ENCODE results near the gene UMODL1.

DNA sequence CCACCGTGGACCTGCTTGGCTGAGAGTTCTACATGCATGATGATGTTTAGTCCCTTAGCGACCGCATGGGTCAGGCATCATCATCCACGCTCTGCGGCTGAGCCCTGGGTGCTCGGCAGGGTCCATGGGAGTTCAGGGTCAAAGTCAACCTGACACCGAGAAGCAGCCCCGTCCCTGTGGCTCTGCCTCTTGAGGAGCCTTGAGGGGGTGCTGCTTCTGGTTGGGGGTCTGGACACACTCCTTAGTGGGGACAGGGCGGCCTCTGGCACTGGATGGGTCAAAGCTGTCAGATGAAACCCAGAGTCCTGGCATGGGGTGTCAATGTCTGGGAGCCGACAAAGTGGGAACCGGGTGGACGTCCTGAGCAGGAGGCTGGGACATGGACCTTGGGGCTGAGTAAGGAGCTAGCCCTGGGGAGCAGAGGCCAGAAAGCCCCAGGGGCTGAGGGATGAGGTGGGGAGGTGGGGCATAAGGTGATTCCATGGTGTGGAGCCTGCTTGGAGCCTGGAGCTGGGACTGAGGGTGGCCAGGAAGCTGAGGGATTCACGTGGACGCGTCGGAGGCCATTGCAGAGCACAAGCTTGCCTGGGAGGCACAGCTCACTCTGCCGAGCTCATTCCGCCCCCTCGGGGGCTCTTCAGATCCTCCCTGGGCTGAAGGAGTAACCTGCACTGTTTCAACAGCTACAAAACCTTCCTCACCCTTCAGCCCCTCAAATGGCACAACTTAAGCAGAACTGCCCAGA, 53.9 kb downstream of the UMODL1 start:
- TF ChIP-seq, protein P1, sequence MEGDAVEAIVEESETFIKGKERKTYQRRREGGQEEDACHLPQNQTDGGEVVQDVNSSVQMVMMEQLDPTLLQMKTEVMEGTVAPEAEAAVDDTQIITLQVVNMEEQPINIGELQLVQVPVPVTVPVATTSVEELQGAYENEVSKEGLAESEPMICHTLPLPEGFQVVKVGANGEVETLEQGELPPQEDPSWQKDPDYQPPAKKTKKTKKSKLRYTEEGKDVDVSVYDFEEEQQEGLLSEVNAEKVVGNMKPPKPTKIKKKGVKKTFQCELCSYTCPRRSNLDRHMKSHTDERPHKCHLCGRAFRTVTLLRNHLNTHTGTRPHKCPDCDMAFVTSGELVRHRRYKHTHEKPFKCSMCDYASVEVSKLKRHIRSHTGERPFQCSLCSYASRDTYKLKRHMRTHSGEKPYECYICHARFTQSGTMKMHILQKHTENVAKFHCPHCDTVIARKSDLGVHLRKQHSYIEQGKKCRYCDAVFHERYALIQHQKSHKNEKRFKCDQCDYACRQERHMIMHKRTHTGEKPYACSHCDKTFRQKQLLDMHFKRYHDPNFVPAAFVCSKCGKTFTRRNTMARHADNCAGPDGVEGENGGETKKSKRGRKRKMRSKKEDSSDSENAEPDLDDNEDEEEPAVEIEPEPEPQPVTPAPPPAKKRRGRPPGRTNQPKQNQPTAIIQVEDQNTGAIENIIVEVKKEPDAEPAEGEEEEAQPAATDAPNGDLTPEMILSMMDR (conservative IDR thresholded peaks at IDR 0.05) = no peak
- TF ChIP-seq EZH2 (IDR thresholded peaks at IDR 0.05; ENCODE audit: low read depth) = no peak
